H9 (cell line): ENCODE data around the gene LPCAT1. TPM values are rescaled to one million over a fixed set of nuclear protein-coding genes. Genes with fewer than 3 reads are reported as not detected.

Experiments used
- DNase-seq: peaks from one replicate; pipeline ENCODE4 v3.0.0-alpha.2; 2017
- H2AFZ ChIP-seq: one replicate; pipeline ENCODE4 v1.6.1; 2013; ENCODE audit warnings: mild to moderate bottlenecking, low read length, control low read depth, moderate library complexity
- H2AK5ac ChIP-seq: 2 replicates; pipeline ENCODE4 v1.6.1; 2013; ENCODE audit warnings: low read length, control low read depth, mixed read lengths; ENCODE audit not compliant: insufficient read length
- H2BK120ac ChIP-seq: one replicate; pipeline ENCODE4 v1.6.1; 2013; ENCODE audit warnings: low read depth, mild to moderate bottlenecking, low read length, control low read depth, inconsistent platforms; ENCODE audit not compliant: poor library complexity, severe bottlenecking
- H2BK12ac ChIP-seq: 2 replicates; pipeline ENCODE4 v1.6.1; 2013; ENCODE audit warnings: low read length, control low read depth, mixed read lengths, low read depth; ENCODE audit not compliant: insufficient read length
- H2BK15ac ChIP-seq: 2 replicates; pipeline ENCODE4 v1.6.1; 2013; ENCODE audit warnings: low read depth, low read length, control low read depth
- H2BK20ac ChIP-seq: one replicate; pipeline ENCODE4 v1.6.1; 2013; ENCODE audit warnings: low read depth, mild to moderate bottlenecking, low read length, control low read depth, inconsistent platforms; ENCODE audit not compliant: poor library complexity, severe bottlenecking
- H2BK5ac ChIP-seq: 2 replicates; pipeline ENCODE4 v1.6.1; 2013; ENCODE audit warnings: low read length, control low read depth, mixed read lengths; ENCODE audit not compliant: insufficient read length
- H3K14ac ChIP-seq: 2 replicates; pipeline ENCODE4 v1.6.1; 2013; ENCODE audit warnings: low read length, control low read depth; ENCODE audit not compliant: insufficient read depth
- H3K18ac ChIP-seq: 2 replicates; pipeline ENCODE4 v1.6.1; 2013; ENCODE audit warnings: low read depth, mild to moderate bottlenecking, mixed read lengths, low read length, control low read depth; ENCODE audit not compliant: insufficient read length
- H3K23ac ChIP-seq: 2 replicates; pipeline ENCODE4 v1.6.1; 2013; ENCODE audit warnings: low read length, control low read depth, mixed read lengths, low read depth; ENCODE audit not compliant: insufficient read length
- H3K23me2 ChIP-seq: 2 replicates; pipeline ENCODE4 v1.6.1; 2013; ENCODE audit warnings: low read depth, mild to moderate bottlenecking, mixed read lengths, low read length, control low read depth; ENCODE audit not compliant: insufficient read length, poor library complexity, severe bottlenecking
- H3K27ac ChIP-seq: 2 replicates; pipeline ENCODE4 v1.5.1; 2013; ENCODE audit warnings: low read length, control low read depth, mixed read lengths, low read depth; ENCODE audit not compliant: insufficient read length
- H3K27me3 ChIP-seq: 2 replicates; pipeline ENCODE4 v1.6.1; 2013; ENCODE audit warnings: low read length, control low read depth, inconsistent platforms; ENCODE audit not compliant: insufficient read depth
- H3K4ac ChIP-seq: 2 replicates; pipeline ENCODE4 v1.6.1; 2013; ENCODE audit warnings: low read depth, mild to moderate bottlenecking, control low read depth, inconsistent platforms, low read length, moderate library complexity
- H3K4me1 ChIP-seq: 2 replicates; pipeline ENCODE4 v1.6.1; 2013; ENCODE audit warnings: low read length, control low read depth, inconsistent platforms; ENCODE audit not compliant: insufficient read depth
- H3K4me2 ChIP-seq: 2 replicates; pipeline ENCODE4 v1.6.1; 2013; ENCODE audit warnings: low read length, control low read depth, mixed read lengths; ENCODE audit not compliant: insufficient read length, insufficient read depth
- H3K56ac ChIP-seq: 2 replicates; pipeline ENCODE4 v1.6.1; 2013; ENCODE audit warnings: low read depth, mild to moderate bottlenecking, mixed read lengths, low read length, control low read depth; ENCODE audit not compliant: insufficient read length
- H3K79me1 ChIP-seq: 2 replicates; pipeline ENCODE4 v1.6.1; 2013; ENCODE audit warnings: low read depth, mild to moderate bottlenecking, moderate library complexity, low read length, control low read depth, inconsistent platforms; ENCODE audit not compliant: insufficient read depth, poor library complexity, severe bottlenecking
- H3K79me2 ChIP-seq: 2 replicates; pipeline ENCODE4 v1.6.1; 2013; ENCODE audit warnings: low read length, control low read depth, inconsistent platforms; ENCODE audit not compliant: insufficient read depth
- H3K9ac ChIP-seq: 2 replicates; pipeline ENCODE4 v1.6.1; 2013; ENCODE audit warnings: low read length, control low read depth, mixed read lengths; ENCODE audit not compliant: insufficient read length; ENCODE audit errors: extremely low read depth
- H3K9me3 ChIP-seq: one replicate; pipeline ENCODE4 v1.6.1; 2013; ENCODE audit warnings: low read depth, low read length, inconsistent platforms; ENCODE audit not compliant: control insufficient read depth
- H3T11ph ChIP-seq: one replicate; pipeline ENCODE4 v1.6.1; 2013; ENCODE audit warnings: mild to moderate bottlenecking, low read length, control low read depth, inconsistent platforms
- H4K20me1 ChIP-seq: one replicate; pipeline ENCODE4 v1.6.1; 2013; ENCODE audit not compliant: control insufficient read depth, insufficient read length, insufficient read depth
- H4K5ac ChIP-seq: 2 replicates; pipeline ENCODE4 v1.6.1; 2013; ENCODE audit warnings: low read depth, mild to moderate bottlenecking, mixed read lengths, low read length, control low read depth; ENCODE audit not compliant: insufficient read length
- H4K8ac ChIP-seq: replicated peaks from 2 replicates; pipeline ENCODE4 v1.6.1; 2013; ENCODE audit warnings: low read length, control low read depth, mixed read lengths, low read depth; ENCODE audit not compliant: insufficient read length
- H4K91ac ChIP-seq: 2 replicates; pipeline ENCODE4 v1.6.1; 2013; ENCODE audit warnings: low read depth, mild to moderate bottlenecking, moderate library complexity, mixed read lengths, low read length, control low read depth; ENCODE audit not compliant: insufficient read length
- H3K27ac Mint-ChIP-seq, 3 experiments: 2 replicates in 2 of 3; 3 replicates in 1 of 3; pipeline ENCODE4 v1.8.0; 2020 to 2021; ENCODE audit warnings: mixed read lengths in 3 of 3, mild to moderate bottlenecking in 1 of 3, moderate library complexity in 1 of 3
- H3K27me3 Mint-ChIP-seq: 2 replicates; pipeline ENCODE4 v1.8.0; 2021; ENCODE audit warnings: low read depth, mild to moderate bottlenecking, moderate library complexity, mixed read lengths
- H3K36me3 Mint-ChIP-seq, 3 experiments: 2 replicates in 2 of 3; 3 replicates in 1 of 3; pipeline ENCODE4 v1.8.0; 2020 to 2021; ENCODE audit warnings: low read depth in 3 of 3, mixed read lengths in 3 of 3; ENCODE audit not compliant: insufficient read depth in 1 of 3
- H3K4me1 Mint-ChIP-seq, 2 experiments: 2 replicates each; pipeline ENCODE4 v1.8.0; 2020; ENCODE audit warnings: mixed read lengths in 2 of 2
- H3K4me3 Mint-ChIP-seq, 2 experiments: 2 replicates in 1 of 2; 3 replicates in 1 of 2; pipeline ENCODE4 v1.8.0; 2020 to 2021; ENCODE audit warnings: mild to moderate bottlenecking in 2 of 2, mixed read lengths in 2 of 2, moderate library complexity in 1 of 2
- H3K9me3 Mint-ChIP-seq, 2 experiments: 2 replicates in 1 of 2; 3 replicates in 1 of 2; pipeline ENCODE4 v1.8.0; 2020; ENCODE audit warnings: mild to moderate bottlenecking in 2 of 2, mixed read lengths in 2 of 2, moderate library complexity in 1 of 2
- WGBS: extraction: QIAGEN DNeasy Blood & Tissue Kit; methylation state at CpG from one replicate; pipeline ENCODE4 v1.1.7; 2013; ENCODE audit warnings: missing lambda C conversion rate, low lambda C conversion rate, mixed read lengths; ENCODE audit not compliant: insufficient read length; ENCODE audit errors: extremely low coverage; 5-methylcytosine and 5-hydroxymethylcytosine counted together
- total RNA-seq: library from RNA; stranded (reverse); gene quantifications from 2 replicates; pipeline ENCODE4 v1.2.1, GENCODE V29; 2021
- TF ChIP-seq, protein P1 (sequence below): fragments of 200-600 bp; sonication (generic); conservative IDR thresholded peaks from 3 replicates; pipeline ENCODE4 v1.8.0; 2021; ENCODE audit warnings: antibody characterized with exemption, mild to moderate bottlenecking

The LPCAT1 gene
- total RNA-seq, 1 experiment from 2014 or later, result 231 TPM

DNA sequence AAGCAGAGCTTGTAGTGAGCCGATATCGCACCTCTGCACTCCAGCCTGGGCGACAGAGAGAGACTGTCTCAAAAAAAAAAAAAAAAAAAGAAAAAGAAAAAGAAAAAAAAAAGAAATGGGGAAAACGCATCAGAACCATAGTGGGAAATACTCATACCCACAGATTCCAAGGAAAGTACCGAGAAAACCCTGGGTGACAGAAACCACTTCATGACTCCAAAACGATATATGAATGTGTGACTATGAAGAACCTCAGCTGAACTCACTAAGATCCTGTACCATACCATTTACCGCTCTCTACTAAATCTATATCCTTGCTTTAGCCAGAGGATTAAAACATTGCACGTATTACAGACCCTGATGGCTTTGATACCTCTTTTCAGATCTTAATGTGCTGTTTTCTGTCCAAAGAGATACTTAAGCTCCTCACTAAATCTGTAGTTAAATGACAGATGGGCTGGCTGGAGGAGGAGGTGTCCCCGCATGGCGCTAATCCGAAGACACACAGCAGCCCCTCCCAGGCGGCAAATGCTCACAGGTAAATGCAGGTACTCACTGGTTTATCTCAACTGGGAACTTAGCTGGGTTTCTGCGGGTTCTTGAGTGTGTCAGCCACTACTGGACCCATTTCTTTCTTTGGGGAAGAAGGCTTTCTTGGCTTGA, 2.8 kb downstream of the LPCAT1 start:
- H3K27ac ChIP-seq, result no peak overlapping the region
- H3K4me2 ChIP-seq, result no peak overlapping the region
- H3K27me3 ChIP-seq, result no peaks in the 10 kb centered on the region
- H3K23ac ChIP-seq, result no peak overlapping the region
- H3K4me3 Mint-ChIP-seq, result peak overlapping the region; percentile 83 to 96; a peak in 4 of 5 replicates
- no peak overlapping the region for H2BK5ac ChIP-seq
- no peak overlapping the region for H3T11ph ChIP-seq
- H3K79me2 ChIP-seq, result peaks cover 47% of the 10 kb centered on the region
- no peaks in the 10 kb centered on the region for H3K9me3 Mint-ChIP-seq
- H3K14ac ChIP-seq, result no peak overlapping the region
- H4K8ac ChIP-seq, result no peak overlapping the region
- H2BK12ac ChIP-seq, result no peak overlapping the region
- H3K23me2 ChIP-seq, result peaks cover 9% of the 10 kb centered on the region
- no peak overlapping the region for H2BK15ac ChIP-seq
- H3K4ac ChIP-seq, result no peak overlapping the region
- DNase-seq, result no peak
- WGBS, result no CpG with 5 or more reads among the region's 13 CpGs
- peaks cover 6% of the 10 kb centered on the region for H3K79me1 ChIP-seq
- H3K9ac ChIP-seq, result no peak overlapping the region
- no peaks in the 10 kb centered on the region for H3K9me3 ChIP-seq
- no peak overlapping the region for H3K18ac ChIP-seq
- TF ChIP-seq, protein P1, sequence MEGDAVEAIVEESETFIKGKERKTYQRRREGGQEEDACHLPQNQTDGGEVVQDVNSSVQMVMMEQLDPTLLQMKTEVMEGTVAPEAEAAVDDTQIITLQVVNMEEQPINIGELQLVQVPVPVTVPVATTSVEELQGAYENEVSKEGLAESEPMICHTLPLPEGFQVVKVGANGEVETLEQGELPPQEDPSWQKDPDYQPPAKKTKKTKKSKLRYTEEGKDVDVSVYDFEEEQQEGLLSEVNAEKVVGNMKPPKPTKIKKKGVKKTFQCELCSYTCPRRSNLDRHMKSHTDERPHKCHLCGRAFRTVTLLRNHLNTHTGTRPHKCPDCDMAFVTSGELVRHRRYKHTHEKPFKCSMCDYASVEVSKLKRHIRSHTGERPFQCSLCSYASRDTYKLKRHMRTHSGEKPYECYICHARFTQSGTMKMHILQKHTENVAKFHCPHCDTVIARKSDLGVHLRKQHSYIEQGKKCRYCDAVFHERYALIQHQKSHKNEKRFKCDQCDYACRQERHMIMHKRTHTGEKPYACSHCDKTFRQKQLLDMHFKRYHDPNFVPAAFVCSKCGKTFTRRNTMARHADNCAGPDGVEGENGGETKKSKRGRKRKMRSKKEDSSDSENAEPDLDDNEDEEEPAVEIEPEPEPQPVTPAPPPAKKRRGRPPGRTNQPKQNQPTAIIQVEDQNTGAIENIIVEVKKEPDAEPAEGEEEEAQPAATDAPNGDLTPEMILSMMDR, result no peak
- H4K20me1 ChIP-seq, result no peaks in the 10 kb centered on the region
- no peak overlapping the region for H2BK120ac ChIP-seq
- H4K91ac ChIP-seq, result no peak overlapping the region
- no peak overlapping the region for H2AK5ac ChIP-seq
- H3K36me3 Mint-ChIP-seq, result peaks cover 20 to 54% (median 35%) of the 10 kb centered on the region in 3 experiments; a peak in 6 of 7 replicates
- H3K56ac ChIP-seq, result no peak overlapping the region
- peak overlapping the region in 1 of 3 experiments; percentile 7; a peak in 1 of 7 replicates for H3K27ac Mint-ChIP-seq
- H3K4me1 ChIP-seq, result peaks cover 14% of the 10 kb centered on the region; the same call in 1 of the 2 replicates
- no peak overlapping the region for H2AFZ ChIP-seq
- peaks cover 45 to 57% of the 10 kb centered on the region in 2 experiments for H3K4me1 Mint-ChIP-seq
- peaks cover 5% of the 10 kb centered on the region for H3K27me3 Mint-ChIP-seq
- no peak overlapping the region for H2BK20ac ChIP-seq
- H4K5ac ChIP-seq, result no peak overlapping the region
